ENCODE results near the gene NDUFS8.

The NDUFS8 gene

GRCh38 chr11:67996051-67996450 is 34.4 kb upstream of the NDUFS8 start:
- no peak overlapping the region for H3K4me3 ChIP-seq (ENCODE audit: low read depth, low read length)
- TF ChIP-seq, protein P1, sequence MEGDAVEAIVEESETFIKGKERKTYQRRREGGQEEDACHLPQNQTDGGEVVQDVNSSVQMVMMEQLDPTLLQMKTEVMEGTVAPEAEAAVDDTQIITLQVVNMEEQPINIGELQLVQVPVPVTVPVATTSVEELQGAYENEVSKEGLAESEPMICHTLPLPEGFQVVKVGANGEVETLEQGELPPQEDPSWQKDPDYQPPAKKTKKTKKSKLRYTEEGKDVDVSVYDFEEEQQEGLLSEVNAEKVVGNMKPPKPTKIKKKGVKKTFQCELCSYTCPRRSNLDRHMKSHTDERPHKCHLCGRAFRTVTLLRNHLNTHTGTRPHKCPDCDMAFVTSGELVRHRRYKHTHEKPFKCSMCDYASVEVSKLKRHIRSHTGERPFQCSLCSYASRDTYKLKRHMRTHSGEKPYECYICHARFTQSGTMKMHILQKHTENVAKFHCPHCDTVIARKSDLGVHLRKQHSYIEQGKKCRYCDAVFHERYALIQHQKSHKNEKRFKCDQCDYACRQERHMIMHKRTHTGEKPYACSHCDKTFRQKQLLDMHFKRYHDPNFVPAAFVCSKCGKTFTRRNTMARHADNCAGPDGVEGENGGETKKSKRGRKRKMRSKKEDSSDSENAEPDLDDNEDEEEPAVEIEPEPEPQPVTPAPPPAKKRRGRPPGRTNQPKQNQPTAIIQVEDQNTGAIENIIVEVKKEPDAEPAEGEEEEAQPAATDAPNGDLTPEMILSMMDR (IDR thresholded peaks at IDR 0.05; ENCODE audit: low read depth, low read length), result no peak

DNA sequence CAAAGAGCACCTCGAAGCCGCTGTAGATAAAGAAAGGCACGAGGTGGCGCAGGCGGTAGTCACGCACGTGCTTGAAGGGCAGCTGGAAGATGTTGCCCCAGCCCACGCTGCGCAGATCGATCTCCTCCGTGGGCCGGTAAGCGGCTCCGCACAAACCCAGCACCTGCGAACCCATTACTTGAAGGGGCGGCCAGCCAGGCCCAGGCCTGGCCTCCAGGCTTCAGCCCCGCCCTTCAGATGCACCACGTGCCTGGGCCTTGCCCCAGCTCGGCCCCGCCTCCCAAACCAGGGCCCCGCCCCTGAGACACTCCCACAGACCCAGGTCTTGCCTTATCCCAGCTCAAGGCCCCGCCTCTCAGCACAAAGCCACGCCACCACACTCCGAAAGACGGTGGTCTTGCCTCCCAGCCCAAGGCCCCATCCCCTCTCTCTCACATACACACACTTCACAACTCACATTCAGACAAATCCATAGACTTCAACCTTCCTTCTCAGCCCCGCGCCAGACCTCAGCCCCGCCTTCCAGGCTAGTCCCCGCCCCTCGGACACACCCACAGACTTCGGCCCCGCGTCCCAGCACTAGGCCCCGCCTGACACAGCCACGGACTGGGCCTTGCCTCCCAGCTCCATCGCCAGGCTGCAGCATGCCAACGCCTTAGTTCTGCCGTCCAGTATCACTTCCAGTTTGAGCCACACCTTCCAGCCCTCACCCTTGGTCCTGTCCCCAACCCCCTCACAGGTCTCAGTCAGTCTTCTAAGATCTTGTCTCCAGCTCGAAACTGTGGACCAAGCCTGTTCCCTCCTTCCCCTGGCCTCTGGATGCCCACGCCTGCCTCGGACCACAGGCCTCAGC is 33.6 kb upstream of the NDUFS8 start:
- TF ChIP-seq, protein P1 (IDR thresholded peaks at IDR 0.05; ENCODE audit: low read depth, low read length), result no peak

GRCh38 chr11:67997475-67997921 is 33.0 kb upstream of the NDUFS8 start:
- H3K4me3 ChIP-seq (ENCODE audit: low read depth, low read length), result no peak overlapping the region
- TF ChIP-seq, protein P1 (IDR thresholded peaks at IDR 0.05; ENCODE audit: low read depth, low read length), result no peak

More for the DNA sequence above, 33.6 kb upstream of the NDUFS8 start:
- no peak overlapping the region; the same call in 1 of the 2 replicates for H3K4me3 ChIP-seq (ENCODE audit: low read depth, low read length)

DNA sequence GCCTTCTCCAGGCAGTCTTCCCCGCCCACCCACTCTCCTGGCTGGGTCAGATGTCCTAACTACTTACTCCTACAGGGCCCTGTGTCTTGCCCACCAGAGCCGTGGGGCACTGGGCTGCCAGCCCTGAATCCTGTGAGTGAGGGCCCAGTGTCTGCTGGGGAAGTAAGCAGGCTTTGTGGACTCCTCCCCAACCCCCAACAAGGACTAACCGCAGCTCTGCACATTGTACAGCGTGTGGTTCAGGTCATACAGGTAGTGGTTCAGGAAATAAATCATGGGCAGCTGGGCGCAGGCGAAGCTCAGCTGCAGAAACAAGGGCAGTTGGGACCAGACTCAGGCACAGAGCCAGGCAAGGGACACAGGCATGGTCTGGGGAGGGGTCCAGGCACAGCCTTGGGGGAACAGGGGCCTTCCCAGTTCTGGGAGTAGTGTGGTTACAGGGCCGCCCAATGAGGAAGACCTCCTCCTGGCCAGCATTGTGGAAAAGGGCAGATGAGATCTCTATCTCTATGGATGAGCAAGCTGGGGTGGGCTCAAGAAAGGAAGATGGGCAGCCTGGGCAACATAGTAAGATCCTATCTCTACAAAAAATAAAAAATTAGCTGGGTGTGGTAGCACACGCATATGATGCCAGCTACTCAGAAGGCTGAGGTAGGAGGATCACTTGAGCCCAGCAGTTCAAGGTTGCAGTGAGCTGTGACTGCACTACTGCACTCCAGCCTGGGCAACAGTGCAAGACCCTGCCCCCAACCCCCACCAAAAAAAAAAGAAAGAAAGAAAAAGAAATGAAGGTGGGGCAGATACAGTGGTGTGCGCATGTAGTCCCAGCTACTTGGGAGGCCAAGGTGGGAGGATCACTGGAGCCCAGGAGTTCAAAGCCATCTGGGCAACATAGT is 32.1 kb upstream of the NDUFS8 start:
- H3K4me3 ChIP-seq (ENCODE audit: low read depth, low read length), result no peak overlapping the region
- TF ChIP-seq, protein P1 (IDR thresholded peaks at IDR 0.05; ENCODE audit: low read depth, low read length), result no peak

GRCh38 chr11:67999201-67999629 is 31.3 kb upstream of the NDUFS8 start:
- no peak overlapping the region for H3K4me3 ChIP-seq (ENCODE audit: low read depth, low read length)
- TF ChIP-seq, protein P1 (IDR thresholded peaks at IDR 0.05; ENCODE audit: low read depth, low read length), result no peak

- H3K4me3 ChIP-seq (ENCODE audit: low read depth, low read length), result no peak overlapping the region
- TF ChIP-seq, protein P1 (IDR thresholded peaks at IDR 0.05; ENCODE audit: low read depth, low read length), result no peak
These were observed 30.8 kb upstream of the NDUFS8 start for GRCh38 chr11:67999704-68000103.
